OCI-M2 (cell line): Measurements from ENCODE around the gene NKX6-2.
"Not testable (repeated sequence)": the region's sequence is repeated elsewhere in the genome, so short reads cannot be mapped to it uniquely, and the experiment has no call there.

Source experiments
- DNase-seq: peaks from one replicate; lab custom pipeline; 2025; ENCODE audit not compliant: unreplicated experiment; lab: John Stamatoyannopoulos, UW

Gene NKX6-2

DNA sequence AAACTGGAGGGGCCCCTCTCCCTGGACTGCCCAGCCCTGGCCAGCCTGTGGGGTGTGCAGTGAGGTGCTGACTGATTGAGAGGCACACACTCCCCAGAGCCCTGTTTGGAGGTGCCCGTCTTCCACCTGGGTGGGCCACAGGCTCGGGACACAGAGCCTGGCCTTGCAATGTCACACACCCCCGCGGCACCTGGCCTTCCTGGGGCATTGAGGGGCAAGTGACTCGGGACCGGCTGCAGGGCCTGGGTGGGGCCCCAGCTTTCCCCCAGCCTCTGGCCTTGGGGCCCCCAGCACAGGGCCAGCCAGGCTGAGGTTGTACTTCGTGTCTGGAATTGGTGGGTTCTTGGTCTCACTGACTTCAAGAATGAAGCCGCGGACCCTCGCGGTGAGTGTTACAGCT lies 13.9 kb upstream of the NKX6-2 start:
- DNase-seq = no peak

DNA sequence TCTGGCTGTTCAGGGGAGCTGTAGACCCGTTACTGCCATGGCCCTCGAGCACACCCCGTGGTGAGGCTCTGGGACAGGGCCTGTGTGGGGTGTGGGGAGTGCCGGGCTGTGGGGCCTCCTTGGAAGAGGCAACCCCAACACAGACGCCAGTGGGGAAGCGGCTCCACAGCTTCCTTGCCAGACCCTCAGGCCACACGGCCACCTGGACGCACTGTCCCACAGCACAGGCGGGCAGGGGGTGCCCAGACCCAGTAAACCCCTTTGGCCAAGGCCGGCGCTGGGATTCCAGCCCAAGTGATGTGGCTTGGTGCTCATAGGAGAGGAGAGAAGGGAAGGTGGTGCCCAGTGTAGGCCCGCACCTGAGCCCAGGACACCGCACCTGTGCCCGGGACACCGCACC lies 12.9 kb upstream of the NKX6-2 start:
- no peak for DNase-seq

DNA sequence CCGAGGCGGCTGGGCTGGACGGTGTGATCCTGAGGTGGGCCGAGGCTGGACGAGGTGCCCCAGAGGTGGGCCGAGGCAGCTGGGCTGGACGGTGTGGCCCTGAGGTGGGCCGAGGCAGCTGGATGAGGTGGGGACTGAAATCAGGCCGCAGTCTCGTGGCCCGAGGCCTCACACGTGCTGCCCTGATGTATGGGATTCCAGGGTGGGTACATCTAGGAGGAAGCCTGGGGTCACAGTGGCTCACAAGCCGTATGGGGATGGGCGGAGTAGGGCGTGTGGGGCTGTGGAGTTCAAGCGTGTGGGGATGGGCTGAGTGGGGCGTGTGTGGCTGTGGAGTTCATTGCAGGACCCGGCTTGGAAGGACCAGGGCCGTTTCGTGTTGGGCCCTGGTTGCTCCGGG lies 12.5 kb upstream of the NKX6-2 start:
- DNase-seq = no peak

DNA sequence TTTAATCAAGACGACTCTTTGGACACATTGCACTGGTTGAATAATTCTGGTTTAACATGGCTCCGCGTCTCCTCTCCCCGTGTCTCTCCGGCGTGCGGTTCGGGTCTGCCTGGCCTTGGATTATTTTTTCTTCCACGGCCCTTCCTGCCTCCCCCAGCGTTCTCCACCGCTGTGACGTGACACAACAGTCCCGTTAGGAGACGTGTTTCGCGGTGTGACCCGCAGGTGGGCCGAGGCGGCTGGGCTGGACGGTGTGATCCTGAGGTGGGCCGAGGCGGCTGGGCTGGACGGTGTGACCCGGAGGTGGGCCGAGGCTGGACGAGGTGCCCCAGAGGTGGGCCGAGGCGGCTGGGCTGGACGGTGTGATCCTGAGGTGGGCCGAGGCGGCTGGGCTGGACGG lies 12.0 kb upstream of the NKX6-2 start:
- not testable (repeated sequence) for DNase-seq

DNA sequence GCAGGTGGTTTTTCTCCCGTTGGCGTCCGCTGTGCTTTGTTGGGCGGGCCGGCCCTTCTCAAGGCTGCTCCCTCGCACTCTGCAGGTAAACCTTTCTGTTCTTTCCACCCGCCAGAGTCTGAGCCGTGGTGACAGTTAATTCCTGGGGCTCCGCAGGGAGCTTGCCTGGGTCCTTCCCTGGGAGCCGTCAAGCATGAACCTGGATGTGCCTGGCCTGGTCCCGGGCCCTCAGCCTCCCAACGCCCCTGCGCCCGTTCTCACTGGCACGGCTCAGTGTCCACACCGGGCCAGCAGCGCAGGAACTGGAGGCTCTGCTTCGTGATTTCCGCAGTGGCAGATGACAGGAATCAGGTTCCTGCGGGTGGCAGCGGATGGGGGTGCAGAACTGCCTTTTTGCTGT lies 10.9 kb upstream of the NKX6-2 start:
- DNase-seq = no peak

DNA sequence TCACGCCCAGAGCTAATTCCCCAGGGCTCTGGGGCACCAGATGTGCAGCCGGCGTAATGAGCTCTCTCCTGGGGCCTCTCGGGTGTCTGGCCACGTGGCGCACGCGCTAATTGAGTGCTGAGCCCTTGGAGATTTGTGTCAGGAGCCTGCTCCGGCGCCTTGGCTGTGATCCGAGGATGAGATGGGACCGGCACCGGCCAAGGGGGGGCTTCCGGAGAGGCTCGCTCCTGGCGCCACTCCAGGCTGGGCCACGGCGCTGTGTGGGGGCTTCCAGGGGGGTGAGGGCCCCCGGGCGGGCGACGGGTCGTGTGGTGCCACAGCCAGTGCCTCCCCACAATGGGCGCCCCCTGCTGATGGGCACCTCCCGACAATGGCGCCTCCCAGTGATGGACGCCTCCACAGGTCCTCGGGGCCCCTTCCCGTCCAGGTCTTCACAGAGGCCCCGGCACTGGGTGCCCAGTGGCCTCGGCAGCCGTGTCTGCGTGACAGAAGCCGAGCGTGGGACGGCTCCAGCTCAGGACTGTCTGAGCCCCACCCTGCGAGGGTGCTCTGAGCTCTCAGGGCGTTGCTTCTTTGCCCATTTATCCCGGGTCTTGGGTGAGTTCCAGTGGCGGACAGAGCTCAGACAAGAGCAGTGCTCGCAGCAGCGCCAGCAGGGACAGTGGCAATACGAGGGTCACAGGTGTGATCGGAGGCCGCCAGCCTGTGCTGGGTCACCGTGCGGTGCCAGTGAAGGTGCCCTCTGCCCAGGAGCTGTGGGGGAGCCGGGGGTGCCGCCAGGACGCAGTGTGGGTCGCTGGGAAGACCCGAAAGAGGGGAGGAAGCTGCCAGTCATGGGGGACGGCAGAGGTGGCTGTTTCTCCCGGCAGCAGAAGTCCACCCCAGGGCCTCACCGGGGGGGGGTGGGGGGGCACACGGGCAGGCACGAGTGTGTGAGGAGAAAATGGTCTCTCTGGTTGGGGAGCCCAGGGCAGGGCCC lies 8.2 kb upstream of the NKX6-2 start:
- no peak for DNase-seq

DNA sequence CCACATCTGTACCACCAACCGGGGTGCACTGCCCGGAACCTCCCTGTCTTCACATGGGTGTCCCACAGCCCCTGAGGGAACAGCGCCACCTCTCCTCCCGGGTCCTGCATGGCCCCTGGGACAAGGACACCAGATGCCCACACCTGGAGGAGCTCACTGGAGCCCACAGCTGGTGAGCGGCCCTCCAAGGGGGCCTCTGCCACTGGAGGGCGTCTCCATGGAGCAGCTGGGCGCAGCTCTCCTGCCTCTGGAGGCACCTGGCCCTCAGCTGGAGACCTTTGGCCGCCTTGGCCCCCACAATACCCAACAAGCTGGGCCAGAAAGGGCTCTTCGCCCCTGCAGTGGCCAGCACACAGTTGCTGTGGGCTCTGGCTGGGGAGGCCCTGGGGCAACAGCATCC lies 7.3 kb upstream of the NKX6-2 start:
- DNase-seq = no peak

DNA sequence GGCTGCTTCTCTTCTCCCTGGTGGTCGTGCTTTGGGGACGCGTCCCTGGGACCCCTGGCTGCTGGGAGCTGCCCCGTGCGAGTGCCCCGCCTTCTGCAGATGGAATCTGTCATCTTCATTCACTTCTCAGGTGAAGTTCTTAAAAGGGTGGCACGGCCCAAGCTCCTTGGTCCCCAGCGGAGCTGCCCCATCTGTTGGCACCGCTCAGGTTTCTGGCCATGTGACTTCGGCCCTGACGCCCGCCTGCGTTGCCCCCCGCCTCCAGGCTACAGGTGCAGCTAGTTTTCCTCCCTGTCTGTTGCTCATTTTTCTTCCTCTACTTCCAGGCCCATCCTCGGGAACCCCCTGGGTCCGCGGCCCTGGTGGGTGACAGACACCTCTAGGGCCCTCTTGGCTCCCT lies 6.8 kb upstream of the NKX6-2 start:
- no peak for DNase-seq

DNA sequence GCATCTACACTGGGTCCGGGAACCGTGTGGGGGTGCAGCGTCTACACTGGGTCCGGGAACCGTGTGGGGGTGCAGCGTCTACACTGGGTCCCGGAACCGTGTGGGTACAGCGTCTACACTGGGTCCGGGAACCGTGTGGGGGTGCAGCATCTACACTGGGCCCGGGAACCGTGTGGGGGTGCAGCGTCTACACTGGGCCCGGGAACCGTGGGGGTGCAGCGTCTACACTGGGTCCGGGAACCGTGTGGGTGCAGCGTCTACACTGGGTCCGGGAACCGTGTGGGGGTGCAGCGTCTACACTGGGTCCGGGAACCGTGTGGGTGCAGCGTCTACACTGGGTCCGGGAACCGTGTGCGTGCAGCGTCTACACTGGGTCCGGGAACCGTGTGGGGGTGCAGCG lies 6.2 kb upstream of the NKX6-2 start:
- DNase-seq = not testable (repeated sequence)

DNA sequence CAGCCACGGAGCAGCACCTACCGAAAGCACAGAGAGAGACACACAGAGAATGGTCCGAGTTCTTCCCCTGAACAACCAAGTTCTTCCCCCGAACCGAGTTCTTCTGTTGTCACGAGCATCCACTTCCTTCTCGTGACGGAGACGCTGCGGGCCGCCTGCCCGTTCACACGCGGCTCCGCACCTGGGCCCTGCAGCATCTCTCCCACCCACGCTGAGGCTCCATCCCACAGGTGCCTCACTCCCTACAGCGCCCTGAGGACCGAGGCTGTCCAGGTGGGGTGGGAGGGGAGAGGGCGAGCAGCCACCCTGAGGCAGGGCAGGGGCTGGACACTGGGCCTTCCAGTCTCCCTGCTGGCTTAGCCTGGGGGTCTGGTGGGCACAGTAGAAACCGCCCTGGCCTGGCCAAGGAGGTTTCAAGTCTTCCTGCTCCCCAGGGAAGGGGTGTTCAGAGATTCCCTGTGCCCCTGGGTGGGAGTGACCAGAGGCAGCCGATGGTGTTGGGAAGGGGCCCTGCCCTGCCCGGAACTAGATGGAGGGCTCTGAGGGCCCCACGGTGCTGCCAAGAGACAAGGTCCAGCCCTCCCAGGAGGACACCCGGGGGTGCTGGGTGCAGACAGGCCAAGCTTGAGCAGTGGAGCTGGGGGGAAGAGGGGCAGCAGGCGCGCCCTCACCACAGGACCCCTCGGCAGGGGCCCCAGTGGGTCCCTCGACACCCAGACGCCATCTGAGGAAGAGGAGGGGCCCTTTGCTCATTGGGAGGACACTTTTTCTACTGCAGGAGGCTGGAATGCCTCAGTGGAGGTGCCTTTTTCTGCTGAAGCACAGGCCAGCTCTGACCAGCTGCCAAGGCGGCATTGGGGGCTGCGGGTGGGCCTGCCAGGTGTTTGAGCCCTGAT lies 5.2 kb upstream of the NKX6-2 start:
- DNase-seq = no peak

DNA sequence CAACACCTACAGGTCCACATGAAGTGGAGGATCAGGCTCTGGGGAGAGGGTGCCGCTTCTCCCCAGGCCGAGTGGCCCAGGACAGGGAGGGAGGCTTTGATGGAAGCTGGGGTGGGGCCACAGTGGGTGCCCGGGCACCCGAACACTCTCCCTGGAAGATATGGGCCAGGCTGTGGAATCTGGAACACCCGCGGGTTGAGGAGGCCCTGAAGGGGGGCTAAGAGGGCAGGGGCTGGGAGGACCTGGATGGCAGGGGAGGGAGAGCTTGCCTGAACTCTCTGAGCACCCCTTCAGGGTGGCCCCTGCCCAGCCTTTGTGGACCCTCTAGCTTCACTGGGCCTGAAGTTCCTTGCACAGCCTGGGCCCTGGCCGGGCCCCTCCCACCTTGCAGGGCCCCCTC lies 4.5 kb upstream of the NKX6-2 start:
- DNase-seq = no peak

DNA sequence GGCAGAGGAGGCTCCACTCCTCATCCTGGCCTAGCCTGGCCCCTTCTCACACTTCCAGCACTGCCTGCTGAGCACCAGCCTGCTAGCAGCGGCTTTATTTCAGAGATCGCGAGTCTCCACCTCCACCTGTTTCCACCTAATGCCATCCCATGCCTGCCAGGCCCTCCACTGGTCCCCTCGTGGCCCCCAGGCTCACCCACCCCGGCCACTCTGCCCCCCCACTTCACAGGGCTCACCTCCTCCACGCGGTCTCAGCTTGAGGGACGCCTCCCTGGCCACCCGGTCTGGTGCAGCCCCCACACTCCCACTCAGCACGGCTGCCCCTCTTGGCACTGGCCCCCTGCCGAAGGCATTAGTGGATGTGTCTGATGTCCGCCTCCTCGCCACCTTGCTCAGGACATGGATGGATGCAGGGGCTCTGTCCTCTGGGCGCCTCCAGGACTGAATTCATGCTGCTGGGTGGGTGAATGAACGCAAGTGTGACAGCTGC lies 3.8 kb upstream of the NKX6-2 start:
- DNase-seq = no peak

DNA sequence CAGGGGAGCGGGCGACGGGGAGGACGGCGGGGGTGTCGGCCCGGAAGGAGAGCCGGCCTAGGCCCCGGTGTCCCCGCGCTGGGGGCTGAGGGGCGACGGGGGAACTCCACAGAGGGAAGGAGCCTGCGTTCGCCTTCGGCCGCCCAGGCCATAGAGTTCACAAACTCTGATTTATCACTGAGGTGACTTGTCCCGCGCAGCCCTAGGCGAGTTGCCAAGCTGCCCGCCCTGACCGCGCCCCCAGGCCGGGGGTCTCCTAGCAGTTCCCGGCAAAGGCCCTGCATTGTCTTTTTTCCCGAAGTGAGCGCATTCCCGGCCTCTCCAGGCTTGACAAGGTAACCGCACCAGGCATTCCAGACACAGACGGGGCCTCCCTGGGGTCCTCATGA lies 2.9 kb upstream of the NKX6-2 start:
- DNase-seq = no peak

DNA sequence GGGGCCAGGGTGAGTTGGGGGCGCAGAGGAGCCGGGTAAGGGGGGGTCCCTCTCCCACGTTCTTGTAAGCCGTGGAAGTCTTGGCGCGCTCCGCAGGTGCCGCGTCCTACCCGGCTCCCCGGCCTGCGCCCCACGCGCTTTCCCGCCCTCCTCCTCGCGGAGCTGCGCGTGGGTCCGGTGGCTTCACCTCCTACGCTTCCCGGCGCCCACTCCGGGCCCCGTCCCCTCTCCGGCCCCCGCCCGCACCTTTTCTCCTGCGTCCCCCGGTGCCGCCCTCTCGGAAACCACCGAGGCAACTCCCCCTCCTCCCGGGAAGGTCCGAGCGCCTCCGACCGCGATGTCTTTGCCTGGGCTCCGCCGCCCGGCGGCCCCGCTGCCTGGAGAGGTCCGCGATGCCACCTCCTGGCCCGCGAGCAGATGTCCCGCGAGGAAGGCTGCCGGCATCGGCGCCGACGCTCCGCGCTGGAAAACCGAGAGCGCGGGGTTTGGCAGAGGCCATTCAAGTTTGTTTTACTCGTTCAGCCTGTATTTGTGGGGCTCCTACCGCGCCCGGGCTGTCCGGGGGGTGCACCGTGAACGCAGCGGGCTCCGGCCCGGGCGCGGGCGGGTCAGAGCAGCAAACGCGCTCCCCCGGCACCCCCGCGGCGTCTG lies 2.4 kb upstream of the NKX6-2 start:
- no peak for DNase-seq

DNA sequence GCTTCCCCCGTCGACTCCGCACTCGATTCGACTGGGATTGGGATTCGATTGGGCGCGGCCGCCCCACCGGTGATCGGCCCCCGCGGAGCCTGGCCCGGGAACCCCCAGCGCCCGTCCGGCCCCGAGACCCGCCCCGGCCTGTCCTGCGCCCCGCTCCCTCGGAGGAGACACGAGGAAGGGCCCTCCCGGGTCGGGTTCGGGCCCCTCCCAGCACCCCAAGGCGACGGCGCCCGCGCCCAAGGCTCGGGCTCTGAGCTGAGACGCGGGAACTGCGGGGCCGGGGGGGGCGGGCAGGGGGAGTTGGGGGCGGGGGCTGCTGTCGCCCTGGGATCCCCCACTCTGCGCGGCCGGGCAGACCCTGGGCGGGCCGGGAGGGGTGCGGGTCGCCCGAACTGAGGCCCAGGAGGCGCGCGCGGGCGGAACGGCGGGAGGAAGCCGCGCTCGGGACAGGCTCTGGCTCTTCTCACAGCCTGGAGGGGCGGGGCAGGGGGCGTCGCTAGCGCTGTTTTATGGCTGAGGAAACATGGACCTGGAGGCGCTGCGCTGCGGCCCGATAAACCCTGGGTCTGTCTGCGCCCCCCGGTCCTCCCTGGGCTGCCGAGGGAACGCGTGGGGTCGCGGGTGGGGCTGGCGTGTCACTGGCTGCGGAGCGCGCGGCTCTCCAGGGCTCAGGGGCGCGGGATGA lies 1.7 kb upstream of the NKX6-2 start:
- DNase-seq = no peak

DNA sequence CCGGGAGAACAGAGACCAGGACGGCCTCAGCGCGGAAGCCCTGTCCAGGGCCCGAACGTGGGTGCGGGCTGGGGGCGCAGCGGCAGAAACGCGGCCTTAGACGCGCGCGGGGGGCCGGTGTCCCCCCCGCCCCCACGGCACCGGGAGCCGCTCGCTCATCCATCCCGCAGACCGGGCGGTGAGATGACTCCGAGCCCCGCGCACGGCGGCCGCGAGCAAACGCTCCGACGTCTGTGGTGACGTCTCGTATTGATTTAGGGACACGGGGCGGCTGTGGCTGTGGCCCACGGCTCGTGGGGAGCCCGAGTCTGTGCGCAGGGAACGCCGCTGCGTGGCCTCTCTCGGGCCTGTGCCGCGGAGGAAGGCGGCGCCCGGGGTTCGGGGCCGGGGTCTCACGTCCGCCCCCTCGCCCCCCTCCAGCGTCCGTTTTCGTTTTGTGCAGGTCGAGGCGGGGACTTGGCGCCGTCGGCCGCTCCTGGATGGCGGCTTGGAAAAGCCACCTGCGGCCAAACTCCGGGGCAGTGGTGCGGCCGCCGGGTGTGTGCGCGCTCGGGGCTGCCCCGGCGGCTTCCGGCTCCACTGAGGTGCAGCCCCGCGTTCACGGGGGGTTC lies 1.0 kb upstream of the NKX6-2 start:
- DNase-seq = no peak

DNA sequence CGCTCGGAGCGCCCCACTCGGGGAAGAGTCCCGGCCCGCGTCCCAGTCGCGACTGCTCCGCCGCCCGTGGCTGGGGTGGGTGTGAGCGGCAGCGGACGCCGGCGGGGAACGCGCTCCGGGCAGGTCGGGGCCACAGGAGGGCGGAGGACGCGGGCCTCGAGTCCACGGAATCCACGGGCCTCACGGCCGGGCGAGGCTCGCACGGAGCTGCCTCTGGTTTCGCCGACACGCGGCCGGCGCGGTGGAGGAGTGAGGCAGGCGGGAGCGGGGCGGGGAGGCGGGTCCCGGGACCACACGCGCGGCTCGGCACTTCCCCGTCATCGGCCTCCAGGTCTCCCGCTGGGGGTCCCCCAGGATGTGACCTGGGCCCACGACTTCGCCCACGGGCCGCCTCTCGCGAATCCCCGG lies 533 bp upstream of the NKX6-2 start:
- DNase-seq = no peak

DNA sequence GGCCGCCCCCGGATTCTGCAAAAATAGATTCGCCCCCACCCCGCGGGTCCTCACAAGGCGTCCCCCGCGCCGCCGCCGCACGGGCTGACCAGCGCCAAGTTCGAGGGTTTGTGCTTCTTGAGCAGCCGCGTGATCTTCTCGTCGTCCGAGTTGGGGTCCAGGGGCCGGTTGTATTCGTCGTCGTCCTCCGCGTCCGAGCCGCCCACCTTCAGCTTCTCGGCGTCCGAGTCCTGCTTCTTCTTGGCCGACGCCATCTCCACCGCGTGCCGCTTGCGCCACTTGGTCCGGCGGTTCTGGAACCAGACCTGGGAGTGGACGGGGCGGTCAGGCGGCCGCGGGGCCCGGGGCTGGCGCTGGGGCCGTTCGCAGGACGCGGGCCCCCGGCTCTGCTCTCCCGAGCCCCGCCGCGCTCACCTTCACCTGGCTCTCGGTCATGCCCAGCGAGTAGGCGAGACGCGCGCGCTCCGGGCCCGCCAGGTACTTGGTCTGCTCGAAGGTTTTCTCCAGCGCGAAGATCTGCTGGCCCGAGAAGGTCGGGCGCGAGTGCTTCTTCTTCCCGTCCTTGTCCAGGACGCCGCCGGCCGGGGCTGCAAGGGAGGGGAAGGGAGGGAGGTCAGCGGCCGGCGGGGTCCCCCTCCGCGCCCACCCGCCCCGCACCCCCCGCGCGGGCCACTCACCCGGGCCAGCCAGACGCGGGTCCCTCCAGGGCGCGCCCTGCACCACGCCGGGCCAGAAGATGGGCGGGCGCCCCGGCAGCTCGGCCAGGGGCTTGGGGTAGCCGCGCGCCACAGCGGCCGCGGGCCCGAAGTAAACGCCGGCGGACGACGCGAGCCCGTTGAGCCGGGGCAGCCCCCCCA lies 853 bp downstream of the NKX6-2 start:
- no peak for DNase-seq
